Heart left ventricle (tissue), 13 donors: ENCODE measurements around the gene MYL1.

Experiments used
- POLR2A ChIP-seq, 2 donors: fragments of 450-650 bp; IDR thresholded peaks; one replicate each; pipeline ENCODE4 v1.6.1; 2017; ENCODE audit warnings: antibody characterized with exemption in 2 of 2, mild to moderate bottlenecking in 2 of 2, moderate library complexity in 2 of 2
- TF ChIP-seq, protein P1 (sequence below), 12 donors: fragments of 200-600 bp; sonication (generic) in 4 of 12; IDR thresholded peaks; one replicate each; pipeline versions ENCODE4 v1.5.0 to v1.8.0; 2018 to 2022; ENCODE audit warnings: antibody characterized with exemption in 12 of 12, mild to moderate bottlenecking in 5 of 12
- donor health status: ischemic (EF 13 %, LVEDD 7.1; RV severe dilation, severe dysfunction).
- donor health status: DM: no; HTN: yes; CAD: no.
- donor health status: DM: no; HTN: no; CAD: no.
- donor health status: ischemic (EF 25% LVEDD 6.9; RV normal size, moderate dysfunction).
- donor health status: ischemic (EF 25% LVEDD 5.7; RV mildly dilated, moderate dysfunction).
- donor health status: ischemic (EF 35%, LVEDD 5.7; RV mildly dilated, moderate dysfunction).
- donor health status: nonischemic (EF 11% LVEDD 7.7; RV severe dilation, severe dysfunction).
- donor health status: DM: yes; HTN: yes; CAD: no.
- donor health status: PGD.
- donor health status: ischemic (EF 29% LVEDD 5.4; RV normal size, mild dysfunction).
- donor health status: nonischemic (EF 23%, LVEDD 6.1; RV moderate dilation, normal function).

DNA sequence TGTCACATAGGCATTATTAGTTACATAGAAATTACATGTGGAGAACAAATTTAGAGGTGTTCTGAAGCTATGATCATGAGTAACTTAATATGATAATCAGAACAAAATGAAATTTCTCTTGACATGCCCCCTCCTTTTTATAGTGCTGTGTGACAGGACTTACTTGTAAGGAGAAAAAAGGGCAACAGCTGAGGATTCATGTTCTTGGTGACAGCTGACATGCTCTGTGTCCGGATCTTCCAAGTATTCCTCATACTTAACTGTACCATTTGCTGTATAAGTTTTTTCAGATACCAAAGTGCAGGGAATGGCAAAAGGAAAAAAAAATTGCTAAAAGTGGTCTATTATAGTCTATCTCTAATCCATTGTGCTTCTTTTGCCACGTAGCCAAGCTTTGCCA is 3.5 kb upstream of the MYL1 start:
- TF ChIP-seq, protein P1, sequence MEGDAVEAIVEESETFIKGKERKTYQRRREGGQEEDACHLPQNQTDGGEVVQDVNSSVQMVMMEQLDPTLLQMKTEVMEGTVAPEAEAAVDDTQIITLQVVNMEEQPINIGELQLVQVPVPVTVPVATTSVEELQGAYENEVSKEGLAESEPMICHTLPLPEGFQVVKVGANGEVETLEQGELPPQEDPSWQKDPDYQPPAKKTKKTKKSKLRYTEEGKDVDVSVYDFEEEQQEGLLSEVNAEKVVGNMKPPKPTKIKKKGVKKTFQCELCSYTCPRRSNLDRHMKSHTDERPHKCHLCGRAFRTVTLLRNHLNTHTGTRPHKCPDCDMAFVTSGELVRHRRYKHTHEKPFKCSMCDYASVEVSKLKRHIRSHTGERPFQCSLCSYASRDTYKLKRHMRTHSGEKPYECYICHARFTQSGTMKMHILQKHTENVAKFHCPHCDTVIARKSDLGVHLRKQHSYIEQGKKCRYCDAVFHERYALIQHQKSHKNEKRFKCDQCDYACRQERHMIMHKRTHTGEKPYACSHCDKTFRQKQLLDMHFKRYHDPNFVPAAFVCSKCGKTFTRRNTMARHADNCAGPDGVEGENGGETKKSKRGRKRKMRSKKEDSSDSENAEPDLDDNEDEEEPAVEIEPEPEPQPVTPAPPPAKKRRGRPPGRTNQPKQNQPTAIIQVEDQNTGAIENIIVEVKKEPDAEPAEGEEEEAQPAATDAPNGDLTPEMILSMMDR (IDR thresholded peaks at IDR 0.05) = no peak
- TF ChIP-seq POLR2A (IDR thresholded peaks at IDR 0.05) = no peak
